H1 (cell line): ENCODE measurements around the gene MCM9. TPM values are rescaled to one million over a fixed set of nuclear protein-coding genes. Genes with fewer than 3 reads are reported as not detected.

Experiments
- CEBPB ChIP-seq: IDR thresholded peaks from 2 replicates; pipeline ENCODE4 v1.6.1; 2012; ENCODE audit warnings: low read depth, low read length
- GTF2F1 ChIP-seq: IDR thresholded peaks from 2 replicates; pipeline ENCODE4 v1.6.1; 2012; ENCODE audit warnings: low read depth, low read length, improper control_type of control experiment, borderline replicate concordance
- KDM4A ChIP-seq: IDR thresholded peaks from one replicate; pipeline ENCODE4 v1.7.1; 2012; ENCODE audit warnings: low read depth, mild to moderate bottlenecking, moderate library complexity, low read length, inconsistent platforms; ENCODE audit not compliant: severe bottlenecking
- TBP ChIP-seq: IDR thresholded peaks from 2 replicates; pipeline ENCODE4 v1.6.1; 2011; ENCODE audit warnings: low read depth, low read length, improper control_type of control experiment
- polyA plus RNA-seq, 7 experiments: library from polyadenylated mRNA; depleted of rRNA in 3 of 7; stranded (reverse) in 5 of 7; unstranded in 2 of 7; fragments of >200 nt in 5 of 7; fragments of 200-250 nt in 2 of 7; gene quantifications; 1 replicate in 5 of 7; 2 replicates in 1 of 7; 4 replicates in 1 of 7; pipeline versions ENCODE4 v1.2.1 to v1.2.3, GENCODE V29; 2011 to 2013; ENCODE audit warnings: missing spikeins in 2 of 7, mixed read lengths in 2 of 7
- total RNA-seq: library from RNA; stranded (reverse); fragmentation: NEBNext Ultra II Directional; extraction: Animal tissue kit (Norgen Biotek cat#: 25700); gene quantifications from 2 replicates; pipeline ENCODE4 v1.2.1, GENCODE V29; 2021
- TF ChIP-seq, protein P1 (sequence below): fragments of 300-600 bp; sonication (generic); IDR thresholded peaks from 2 replicates; pipeline ENCODE4 v1.7.1; 2012; ENCODE audit warnings: low read length, moderate library complexity, mild to moderate bottlenecking, inconsistent platforms; ENCODE audit not compliant: insufficient replicate concordance
- TF ChIP-seq, protein P2 (sequence below): IDR thresholded peaks from 2 replicates; pipeline ENCODE4 v1.6.1; 2011; ENCODE audit warnings: low read depth, mild to moderate bottlenecking, low read length; ENCODE audit not compliant: insufficient read depth

MCM9 gene
- total and polyA plus RNA-seq, 2 of the 8 experiments (the other 6 are each of a cell fraction or from before 2014, with no cell fraction given): 3.7 to 11.4 TPM

DNA sequence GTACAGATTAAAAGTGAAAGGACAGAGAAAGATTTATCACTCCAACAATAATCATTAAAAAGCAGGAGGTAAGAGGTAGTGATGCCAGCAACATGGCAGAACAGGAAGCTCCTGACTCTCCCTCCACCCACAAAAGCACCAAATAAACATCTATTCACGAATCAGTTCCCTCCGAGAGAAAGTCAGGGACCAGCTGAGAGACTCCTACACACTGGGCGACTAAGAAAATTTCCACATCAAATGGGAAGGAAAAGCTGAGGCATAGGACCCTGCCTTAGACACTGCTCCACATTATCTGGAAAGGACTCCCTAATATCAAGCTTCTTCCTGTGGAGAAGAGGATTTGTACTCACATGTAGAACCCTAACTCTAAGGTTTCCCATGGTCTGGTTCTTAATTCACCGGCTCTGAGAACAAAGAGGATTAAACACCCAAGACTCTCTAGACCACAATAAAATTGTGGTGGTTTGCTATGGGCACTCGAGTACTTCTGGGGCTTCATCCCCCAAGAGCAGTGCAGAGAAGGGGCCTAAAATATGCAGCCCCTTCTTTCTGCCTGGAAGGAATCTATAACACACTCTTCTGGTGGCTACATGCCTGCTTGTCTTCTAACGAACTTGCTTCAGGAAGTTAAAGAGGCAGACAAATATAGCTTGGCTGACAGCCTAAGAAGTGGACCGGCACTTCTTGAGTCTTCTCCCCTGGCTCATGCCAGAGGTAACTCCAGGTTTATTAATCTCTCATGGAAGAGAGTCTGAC, 70.4 kb downstream of the MCM9 start (continued):
- TF ChIP-seq, protein P1, sequence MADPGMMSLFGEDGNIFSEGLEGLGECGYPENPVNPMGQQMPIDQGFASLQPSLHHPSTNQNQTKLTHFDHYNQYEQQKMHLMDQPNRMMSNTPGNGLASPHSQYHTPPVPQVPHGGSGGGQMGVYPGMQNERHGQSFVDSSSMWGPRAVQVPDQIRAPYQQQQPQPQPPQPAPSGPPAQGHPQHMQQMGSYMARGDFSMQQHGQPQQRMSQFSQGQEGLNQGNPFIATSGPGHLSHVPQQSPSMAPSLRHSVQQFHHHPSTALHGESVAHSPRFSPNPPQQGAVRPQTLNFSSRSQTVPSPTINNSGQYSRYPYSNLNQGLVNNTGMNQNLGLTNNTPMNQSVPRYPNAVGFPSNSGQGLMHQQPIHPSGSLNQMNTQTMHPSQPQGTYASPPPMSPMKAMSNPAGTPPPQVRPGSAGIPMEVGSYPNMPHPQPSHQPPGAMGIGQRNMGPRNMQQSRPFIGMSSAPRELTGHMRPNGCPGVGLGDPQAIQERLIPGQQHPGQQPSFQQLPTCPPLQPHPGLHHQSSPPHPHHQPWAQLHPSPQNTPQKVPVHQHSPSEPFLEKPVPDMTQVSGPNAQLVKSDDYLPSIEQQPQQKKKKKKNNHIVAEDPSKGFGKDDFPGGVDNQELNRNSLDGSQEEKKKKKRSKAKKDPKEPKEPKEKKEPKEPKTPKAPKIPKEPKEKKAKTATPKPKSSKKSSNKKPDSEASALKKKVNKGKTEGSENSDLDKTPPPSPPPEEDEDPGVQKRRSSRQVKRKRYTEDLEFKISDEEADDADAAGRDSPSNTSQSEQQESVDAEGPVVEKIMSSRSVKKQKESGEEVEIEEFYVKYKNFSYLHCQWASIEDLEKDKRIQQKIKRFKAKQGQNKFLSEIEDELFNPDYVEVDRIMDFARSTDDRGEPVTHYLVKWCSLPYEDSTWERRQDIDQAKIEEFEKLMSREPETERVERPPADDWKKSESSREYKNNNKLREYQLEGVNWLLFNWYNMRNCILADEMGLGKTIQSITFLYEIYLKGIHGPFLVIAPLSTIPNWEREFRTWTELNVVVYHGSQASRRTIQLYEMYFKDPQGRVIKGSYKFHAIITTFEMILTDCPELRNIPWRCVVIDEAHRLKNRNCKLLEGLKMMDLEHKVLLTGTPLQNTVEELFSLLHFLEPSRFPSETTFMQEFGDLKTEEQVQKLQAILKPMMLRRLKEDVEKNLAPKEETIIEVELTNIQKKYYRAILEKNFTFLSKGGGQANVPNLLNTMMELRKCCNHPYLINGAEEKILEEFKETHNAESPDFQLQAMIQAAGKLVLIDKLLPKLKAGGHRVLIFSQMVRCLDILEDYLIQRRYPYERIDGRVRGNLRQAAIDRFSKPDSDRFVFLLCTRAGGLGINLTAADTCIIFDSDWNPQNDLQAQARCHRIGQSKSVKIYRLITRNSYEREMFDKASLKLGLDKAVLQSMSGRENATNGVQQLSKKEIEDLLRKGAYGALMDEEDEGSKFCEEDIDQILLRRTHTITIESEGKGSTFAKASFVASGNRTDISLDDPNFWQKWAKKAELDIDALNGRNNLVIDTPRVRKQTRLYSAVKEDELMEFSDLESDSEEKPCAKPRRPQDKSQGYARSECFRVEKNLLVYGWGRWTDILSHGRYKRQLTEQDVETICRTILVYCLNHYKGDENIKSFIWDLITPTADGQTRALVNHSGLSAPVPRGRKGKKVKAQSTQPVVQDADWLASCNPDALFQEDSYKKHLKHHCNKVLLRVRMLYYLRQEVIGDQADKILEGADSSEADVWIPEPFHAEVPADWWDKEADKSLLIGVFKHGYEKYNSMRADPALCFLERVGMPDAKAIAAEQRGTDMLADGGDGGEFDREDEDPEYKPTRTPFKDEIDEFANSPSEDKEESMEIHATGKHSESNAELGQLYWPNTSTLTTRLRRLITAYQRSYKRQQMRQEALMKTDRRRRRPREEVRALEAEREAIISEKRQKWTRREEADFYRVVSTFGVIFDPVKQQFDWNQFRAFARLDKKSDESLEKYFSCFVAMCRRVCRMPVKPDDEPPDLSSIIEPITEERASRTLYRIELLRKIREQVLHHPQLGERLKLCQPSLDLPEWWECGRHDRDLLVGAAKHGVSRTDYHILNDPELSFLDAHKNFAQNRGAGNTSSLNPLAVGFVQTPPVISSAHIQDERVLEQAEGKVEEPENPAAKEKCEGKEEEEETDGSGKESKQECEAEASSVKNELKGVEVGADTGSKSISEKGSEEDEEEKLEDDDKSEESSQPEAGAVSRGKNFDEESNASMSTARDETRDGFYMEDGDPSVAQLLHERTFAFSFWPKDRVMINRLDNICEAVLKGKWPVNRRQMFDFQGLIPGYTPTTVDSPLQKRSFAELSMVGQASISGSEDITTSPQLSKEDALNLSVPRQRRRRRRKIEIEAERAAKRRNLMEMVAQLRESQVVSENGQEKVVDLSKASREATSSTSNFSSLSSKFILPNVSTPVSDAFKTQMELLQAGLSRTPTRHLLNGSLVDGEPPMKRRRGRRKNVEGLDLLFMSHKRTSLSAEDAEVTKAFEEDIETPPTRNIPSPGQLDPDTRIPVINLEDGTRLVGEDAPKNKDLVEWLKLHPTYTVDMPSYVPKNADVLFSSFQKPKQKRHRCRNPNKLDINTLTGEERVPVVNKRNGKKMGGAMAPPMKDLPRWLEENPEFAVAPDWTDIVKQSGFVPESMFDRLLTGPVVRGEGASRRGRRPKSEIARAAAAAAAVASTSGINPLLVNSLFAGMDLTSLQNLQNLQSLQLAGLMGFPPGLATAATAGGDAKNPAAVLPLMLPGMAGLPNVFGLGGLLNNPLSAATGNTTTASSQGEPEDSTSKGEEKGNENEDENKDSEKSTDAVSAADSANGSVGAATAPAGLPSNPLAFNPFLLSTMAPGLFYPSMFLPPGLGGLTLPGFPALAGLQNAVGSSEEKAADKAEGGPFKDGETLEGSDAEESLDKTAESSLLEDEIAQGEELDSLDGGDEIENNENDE: no peak
- no peak for TF ChIP-seq KDM4A
- TF ChIP-seq, protein P2, sequence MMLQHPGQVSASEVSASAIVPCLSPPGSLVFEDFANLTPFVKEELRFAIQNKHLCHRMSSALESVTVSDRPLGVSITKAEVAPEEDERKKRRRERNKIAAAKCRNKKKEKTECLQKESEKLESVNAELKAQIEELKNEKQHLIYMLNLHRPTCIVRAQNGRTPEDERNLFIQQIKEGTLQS: no peak
- no peak for TF ChIP-seq GTF2F1
- TF ChIP-seq CEBPB: no peak
- TF ChIP-seq TBP: no peak
